OCI-LY1 (cell line): ENCODE results near the gene OGFR.

ENCODE experiments used
- H2AFZ ChIP-seq: fragments of 200-600 bp; sonication (generic), shearing (Covaris generic); 2 replicates; pipeline ENCODE4 v1.6.0; 2014; ENCODE audit warnings: antibody characterized with exemption, mild to moderate bottlenecking, low read length
- H3F3A ChIP-seq: fragments of 200-600 bp; sonication (generic), shearing (Covaris generic); 2 replicates; pipeline ENCODE4 v1.6.0; 2014; ENCODE audit warnings: mild to moderate bottlenecking, antibody characterized with exemption, low read length, moderate library complexity; ENCODE audit not compliant: insufficient read depth
- H3K27ac ChIP-seq: fragments of 200-600 bp; sonication (generic); 2 replicates; pipeline ENCODE4 v1.5.1; 2014; ENCODE audit warnings: low read length, mixed run types, mild to moderate bottlenecking, low read depth; ENCODE audit not compliant: poor library complexity, severe bottlenecking
- H3K27me3 ChIP-seq: fragments of 200-600 bp; sonication (generic); 2 replicates; pipeline ENCODE4 v1.6.0; 2014; ENCODE audit warnings: antibody characterized with exemption, mild to moderate bottlenecking, low read length, moderate library complexity; ENCODE audit not compliant: insufficient read depth
- H3K36me3 ChIP-seq: fragments of 200-600 bp; sonication (generic); 2 replicates; pipeline ENCODE4 v1.6.1; 2014; ENCODE audit warnings: mild to moderate bottlenecking, antibody characterized with exemption, low read length, moderate library complexity, mixed read lengths; ENCODE audit not compliant: insufficient read depth
- H3K4me1 ChIP-seq: fragments of 200-600 bp; sonication (generic); 2 replicates; pipeline ENCODE4 v1.5.1; 2014; ENCODE audit warnings: mild to moderate bottlenecking, low read length, moderate library complexity; ENCODE audit not compliant: insufficient read depth, severe bottlenecking
- H3K4me2 ChIP-seq: fragments of 200-600 bp; sonication (generic), shearing (Covaris generic); 2 replicates; pipeline ENCODE4 v1.6.1; 2014; ENCODE audit warnings: low read length
- H3K4me3 ChIP-seq: fragments of 200-600 bp; sonication (generic); 2 replicates; pipeline ENCODE4 v1.5.1; 2014; ENCODE audit warnings: low read length, low read depth, mild to moderate bottlenecking, mixed read lengths; ENCODE audit not compliant: poor library complexity, severe bottlenecking
- H3K79me2 ChIP-seq: fragments of 200-600 bp; shearing (Covaris generic); 2 replicates; pipeline ENCODE4 v1.6.1; 2016; ENCODE audit warnings: mixed run types, low read length, mixed read lengths; ENCODE audit not compliant: insufficient read depth
- H3K9ac ChIP-seq: fragments of 200-600 bp; sonication (generic), shearing (Covaris generic); 2 replicates; pipeline ENCODE4 v1.6.1; 2014; ENCODE audit warnings: mild to moderate bottlenecking, low read length, mixed read lengths
- H3K9me2 ChIP-seq: fragments of 200-600 bp; sonication (generic), shearing (Covaris generic); 2 replicates; pipeline ENCODE4 v1.6.1; 2014; ENCODE audit warnings: low read depth, mild to moderate bottlenecking, low read length, mixed read lengths
- H3K9me3 ChIP-seq: fragments of 200-600 bp; shearing (Covaris generic); 2 replicates; pipeline ENCODE4 v1.6.1; 2014; ENCODE audit warnings: low read length, mixed read lengths
- H4K20me1 ChIP-seq: fragments of 200-600 bp; sonication (generic), shearing (Covaris generic); 2 replicates; pipeline ENCODE4 v1.6.0; 2016; ENCODE audit warnings: mild to moderate bottlenecking, low read length; ENCODE audit not compliant: insufficient read depth
- CTCF ChIP-seq: fragments of 200-600 bp; sonication (generic), shearing (Covaris generic); IDR thresholded peaks from 2 replicates; pipeline ENCODE4 v1.5.1; 2017; ENCODE audit warnings: mild to moderate bottlenecking, antibody characterized with exemption, low read length, moderate library complexity, mixed read lengths
- EZH2 ChIP-seq: fragments of 200-600 bp; sonication (generic), shearing (Covaris generic); IDR thresholded peaks from 2 replicates; pipeline ENCODE4 v1.8.0; 2017; ENCODE audit warnings: borderline replicate concordance, mixed run types, mild to moderate bottlenecking, antibody characterized with exemption, low read length, moderate library complexity, mixed read lengths

OGFR gene

GRCh38 chr20:62822239-62822787, 17.7 kb downstream of the OGFR start:
- Histone ChIP-seq H3F3A (no peaks in the 10 kb centered on the region), H3K36me3 (no peaks in the 10 kb centered on the region), H3K27ac (no peak overlapping the region), H3K9me2 (no peaks in the 10 kb centered on the region), H3K4me2 (no peak overlapping the region), H2AFZ (no peak overlapping the region), H3K27me3 (no peaks in the 10 kb centered on the region; the same call in 1 of the 2 replicates), H3K9me3 (no peaks in the 10 kb centered on the region), H3K79me2 (no peaks in the 10 kb centered on the region), H3K4me3 (no peak overlapping the region), H4K20me1 (no peaks in the 10 kb centered on the region), H3K9ac (no peak overlapping the region), H3K4me1 (peaks cover 11% of the 10 kb centered on the region)
- no peak for TF ChIP-seq EZH2
- no peak for TF ChIP-seq CTCF

- no peaks in the 10 kb centered on the region for H3K9me2 ChIP-seq
- H3K4me1 ChIP-seq, result peaks cover 11% of the 10 kb centered on the region
- H2AFZ ChIP-seq, result no peak overlapping the region
- no peaks in the 10 kb centered on the region for H3K36me3 ChIP-seq
- no peaks in the 10 kb centered on the region for H3K9me3 ChIP-seq
- no peaks in the 10 kb centered on the region; the same call in 1 of the 2 replicates for H3K27me3 ChIP-seq
- no peak overlapping the region for H3K9ac ChIP-seq
- no peak for TF ChIP-seq EZH2
- peak; percentile 95 for TF ChIP-seq CTCF
- H3K4me2 ChIP-seq, result no peak overlapping the region
- no peaks in the 10 kb centered on the region for H3K79me2 ChIP-seq
- peak overlapping the region; percentile 33 for H3K27ac ChIP-seq
- no peak overlapping the region for H3K4me3 ChIP-seq
- no peaks in the 10 kb centered on the region for H4K20me1 ChIP-seq
- no peaks in the 10 kb centered on the region for H3F3A ChIP-seq
These were observed 18.4 kb downstream of the OGFR start for GRCh38 chr20:62822788-62823651.

GRCh38 chr20:62823688-62824475, 19.2 kb downstream of the OGFR start:
- peaks cover 6% of the 10 kb centered on the region; the same call in 1 of the 2 replicates for H3K27me3 ChIP-seq
- no peak overlapping the region for H3K4me2 ChIP-seq
- TF ChIP-seq CTCF (no peak), EZH2 (no peak)
- H2AFZ ChIP-seq, result no peak overlapping the region
- no peak overlapping the region for H3K4me3 ChIP-seq
- no peak overlapping the region for H3K9ac ChIP-seq
- no peaks in the 10 kb centered on the region for H3K9me3 ChIP-seq
- H3K9me2 ChIP-seq, result no peaks in the 10 kb centered on the region
- peaks cover 11% of the 10 kb centered on the region for H3K4me1 ChIP-seq
- H3K36me3 ChIP-seq, result no peaks in the 10 kb centered on the region
- no peaks in the 10 kb centered on the region for H4K20me1 ChIP-seq
- H3K79me2 ChIP-seq, result no peaks in the 10 kb centered on the region
- H3F3A ChIP-seq, result no peaks in the 10 kb centered on the region
- H3K27ac ChIP-seq, result peak overlapping the region; percentile 33
